ELF-1 (cell line): ENCODE measurements around the gene PSMB2.
"Not testable (repeated sequence)": the region's sequence is repeated elsewhere in the genome, so short reads cannot be mapped to it uniquely, and the experiment has no call there.

Experiments
- DNase-seq: peaks from one replicate; pipeline ENCODE4 v3.0.0-alpha.2; 2016; ENCODE audit warnings: low read depth, low spot score

Gene PSMB2

GRCh38 chr1:35641233-35641866 lies at the start of gene PSMB2:
PSMB2 (minus strand) TSS chr1:35641526; CDS start chr1:35641432, 94 bp downstream.
- DNase-seq = peak; percentile 98

- DNase-seq = peak; percentile 46
Measured at GRCh38 chr1:35691080-35691479, 49.8 kb upstream of the PSMB2 start.

GRCh38 chr1:35690103-35690502 lies 48.8 kb upstream of the PSMB2 start:
- not testable (repeated sequence) for DNase-seq

GRCh38 chr1:35688161-35688560 lies 46.8 kb upstream of the PSMB2 start:
- DNase-seq = no peak

- DNase-seq = no peak
Measured at GRCh38 chr1:35683012-35683411, 41.7 kb upstream of the PSMB2 start.

- no peak for DNase-seq
Measured at GRCh38 chr1:35680271-35680670, 38.9 kb upstream of the PSMB2 start.

- no peak for DNase-seq
Measured at GRCh38 chr1:35675773-35676172, 34.4 kb upstream of the PSMB2 start.

- no peak for DNase-seq
Measured at GRCh38 chr1:35674111-35674510, 32.8 kb upstream of the PSMB2 start.

- no peak for DNase-seq
Measured at GRCh38 chr1:35672116-35672515, 30.8 kb upstream of the PSMB2 start.

GRCh38 chr1:35668506-35668905 lies 27.2 kb upstream of the PSMB2 start:
- DNase-seq = no peak

- DNase-seq = no peak
Measured at GRCh38 chr1:35666916-35667315, 25.6 kb upstream of the PSMB2 start.

- no peak for DNase-seq
Measured at GRCh38 chr1:35666216-35666615, 24.9 kb upstream of the PSMB2 start.

- no peak for DNase-seq
Measured at GRCh38 chr1:35663434-35663833, 22.1 kb upstream of the PSMB2 start.

GRCh38 chr1:35661474-35661795 lies 20.1 kb upstream of the PSMB2 start:
- DNase-seq = no peak

GRCh38 chr1:35660581-35661473 lies 19.5 kb upstream of the PSMB2 start:
- peak; percentile 84 for DNase-seq

- DNase-seq = no peak
Measured at GRCh38 chr1:35659589-35659988, 18.3 kb upstream of the PSMB2 start.

GRCh38 chr1:35657851-35658250 lies 16.5 kb upstream of the PSMB2 start:
- no peak for DNase-seq

GRCh38 chr1:35656863-35657232 lies 15.5 kb upstream of the PSMB2 start:
- no peak for DNase-seq

- DNase-seq = no peak
Measured at GRCh38 chr1:35656148-35656862, 15.0 kb upstream of the PSMB2 start.

- no peak for DNase-seq
Measured at GRCh38 chr1:35655196-35655595, 13.9 kb upstream of the PSMB2 start.

GRCh38 chr1:35650416-35650815 lies 9.1 kb upstream of the PSMB2 start:
- no peak for DNase-seq

GRCh38 chr1:35646043-35646442 lies 4.7 kb upstream of the PSMB2 start:
- peak; percentile 8 for DNase-seq

GRCh38 chr1:35644204-35644603 lies 2.9 kb upstream of the PSMB2 start:
- DNase-seq = no peak
